Adrenal gland (tissue), 5 donors: ENCODE results near the gene BRSK2.

Source experiments
- POLR2A ChIP-seq, 2 donors: fragments of 450-650 bp; IDR thresholded peaks; one replicate each; pipeline ENCODE4 v1.6.1; 2017; ENCODE audit warnings: antibody characterized with exemption in 2 of 2, mild to moderate bottlenecking in 2 of 2, moderate library complexity in 1 of 2
- TF ChIP-seq, protein P1 (sequence below), 6 experiments: fragments of 450-650 bp in 4 of 6; fragments of 200-600 bp in 2 of 6; sonication (generic) in 1 of 6; IDR thresholded peaks; 1 replicate in 5 of 6; 2 replicates in 1 of 6; pipeline versions ENCODE4 v1.5.1 to v1.8.0; 2016 to 2021; ENCODE audit warnings: antibody characterized with exemption in 6 of 6, mild to moderate bottlenecking in 2 of 6, moderate library complexity in 1 of 6
- donor health status: DM: no; HTN: no; CAD: no.

DNA sequence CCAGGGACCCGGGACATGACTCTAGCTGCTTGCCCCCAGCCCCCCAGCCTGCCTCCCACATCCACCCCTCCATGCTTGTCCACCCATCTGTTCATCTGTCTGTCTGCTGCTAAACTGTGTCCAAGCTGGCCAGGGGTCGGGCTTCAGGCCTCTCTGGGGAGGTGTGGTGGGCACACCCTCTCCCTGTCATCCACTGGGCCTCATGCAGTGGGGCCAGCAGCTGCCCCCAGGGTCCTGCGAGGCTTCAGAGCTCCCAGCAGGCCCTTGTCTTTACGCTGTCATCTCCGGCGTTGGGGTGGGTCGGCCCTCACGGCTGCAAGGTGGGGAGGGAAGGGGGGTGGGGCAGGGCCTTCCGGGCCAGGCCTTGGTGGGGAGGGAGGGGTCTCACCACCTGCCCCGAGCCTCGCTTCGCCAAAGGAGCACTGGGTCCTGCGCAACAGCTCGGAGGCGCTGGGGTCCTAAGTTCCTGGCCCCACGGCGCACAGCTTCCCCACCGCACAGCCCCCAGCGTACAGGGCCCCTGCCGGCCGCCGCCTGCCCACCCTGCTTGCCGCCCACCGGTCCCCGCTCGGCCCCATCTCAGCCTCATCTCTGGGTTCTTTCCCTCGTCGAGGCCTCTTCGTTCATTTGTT is 70.1 kb downstream of the BRSK2 start:
- TF ChIP-seq, protein P1, sequence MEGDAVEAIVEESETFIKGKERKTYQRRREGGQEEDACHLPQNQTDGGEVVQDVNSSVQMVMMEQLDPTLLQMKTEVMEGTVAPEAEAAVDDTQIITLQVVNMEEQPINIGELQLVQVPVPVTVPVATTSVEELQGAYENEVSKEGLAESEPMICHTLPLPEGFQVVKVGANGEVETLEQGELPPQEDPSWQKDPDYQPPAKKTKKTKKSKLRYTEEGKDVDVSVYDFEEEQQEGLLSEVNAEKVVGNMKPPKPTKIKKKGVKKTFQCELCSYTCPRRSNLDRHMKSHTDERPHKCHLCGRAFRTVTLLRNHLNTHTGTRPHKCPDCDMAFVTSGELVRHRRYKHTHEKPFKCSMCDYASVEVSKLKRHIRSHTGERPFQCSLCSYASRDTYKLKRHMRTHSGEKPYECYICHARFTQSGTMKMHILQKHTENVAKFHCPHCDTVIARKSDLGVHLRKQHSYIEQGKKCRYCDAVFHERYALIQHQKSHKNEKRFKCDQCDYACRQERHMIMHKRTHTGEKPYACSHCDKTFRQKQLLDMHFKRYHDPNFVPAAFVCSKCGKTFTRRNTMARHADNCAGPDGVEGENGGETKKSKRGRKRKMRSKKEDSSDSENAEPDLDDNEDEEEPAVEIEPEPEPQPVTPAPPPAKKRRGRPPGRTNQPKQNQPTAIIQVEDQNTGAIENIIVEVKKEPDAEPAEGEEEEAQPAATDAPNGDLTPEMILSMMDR (IDR thresholded peaks at IDR 0.05), result no peak
- TF ChIP-seq POLR2A (IDR thresholded peaks at IDR 0.05), result no peak
